GM12874 (cell line): ENCODE data around the gene HNRNPM.

Source experiments
- TF ChIP-seq, protein P1 (sequence below): IDR thresholded peaks from 2 replicates; pipeline ENCODE4 v1.5.1; 2011; ENCODE audit warnings: low read depth, mild to moderate bottlenecking, control low read depth, low read length, moderate library complexity; ENCODE audit not compliant: insufficient read depth

Gene HNRNPM

DNA sequence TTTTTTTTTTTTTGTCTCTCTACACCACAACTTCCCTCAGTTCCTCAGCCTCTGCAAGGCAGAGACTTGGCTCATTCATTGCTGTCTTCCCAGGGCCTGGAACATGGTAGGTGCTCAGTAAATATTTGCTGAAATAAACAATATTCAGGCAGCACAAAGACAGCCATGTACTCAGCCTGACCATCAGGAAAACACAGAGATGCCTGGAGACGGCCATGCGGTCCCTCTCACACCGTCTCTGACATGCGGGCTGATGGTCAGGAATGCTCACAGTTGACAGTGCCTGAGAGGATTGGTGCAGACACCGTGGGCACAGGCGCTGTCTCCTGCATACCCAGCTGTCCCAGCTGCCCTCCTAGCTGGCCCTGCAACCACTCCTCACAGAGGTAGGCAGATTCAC, 56.7 kb downstream of the HNRNPM start:
- TF ChIP-seq, protein P1, sequence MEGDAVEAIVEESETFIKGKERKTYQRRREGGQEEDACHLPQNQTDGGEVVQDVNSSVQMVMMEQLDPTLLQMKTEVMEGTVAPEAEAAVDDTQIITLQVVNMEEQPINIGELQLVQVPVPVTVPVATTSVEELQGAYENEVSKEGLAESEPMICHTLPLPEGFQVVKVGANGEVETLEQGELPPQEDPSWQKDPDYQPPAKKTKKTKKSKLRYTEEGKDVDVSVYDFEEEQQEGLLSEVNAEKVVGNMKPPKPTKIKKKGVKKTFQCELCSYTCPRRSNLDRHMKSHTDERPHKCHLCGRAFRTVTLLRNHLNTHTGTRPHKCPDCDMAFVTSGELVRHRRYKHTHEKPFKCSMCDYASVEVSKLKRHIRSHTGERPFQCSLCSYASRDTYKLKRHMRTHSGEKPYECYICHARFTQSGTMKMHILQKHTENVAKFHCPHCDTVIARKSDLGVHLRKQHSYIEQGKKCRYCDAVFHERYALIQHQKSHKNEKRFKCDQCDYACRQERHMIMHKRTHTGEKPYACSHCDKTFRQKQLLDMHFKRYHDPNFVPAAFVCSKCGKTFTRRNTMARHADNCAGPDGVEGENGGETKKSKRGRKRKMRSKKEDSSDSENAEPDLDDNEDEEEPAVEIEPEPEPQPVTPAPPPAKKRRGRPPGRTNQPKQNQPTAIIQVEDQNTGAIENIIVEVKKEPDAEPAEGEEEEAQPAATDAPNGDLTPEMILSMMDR: no peak

DNA sequence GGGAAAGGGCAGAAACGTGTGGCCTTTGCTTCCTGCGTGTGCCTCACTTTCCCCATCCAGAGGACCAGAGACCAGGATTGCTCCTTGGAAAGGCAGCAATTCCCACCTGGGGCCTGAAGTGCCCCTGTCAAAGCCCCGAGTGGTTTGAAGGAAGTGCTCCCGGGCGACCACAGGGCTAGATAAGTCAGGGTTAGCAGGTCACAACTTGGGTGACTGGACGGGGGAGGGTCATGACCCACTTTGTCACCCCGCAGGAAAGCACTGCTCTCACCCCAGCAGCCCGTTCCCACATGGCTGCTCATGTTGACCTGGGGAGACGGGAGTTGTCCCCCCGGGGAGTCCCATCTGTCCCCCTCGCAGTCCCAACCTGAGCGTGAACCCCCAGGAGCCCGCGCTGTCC, 57.2 kb downstream of the HNRNPM start:
- TF ChIP-seq, protein P1: no peak

DNA sequence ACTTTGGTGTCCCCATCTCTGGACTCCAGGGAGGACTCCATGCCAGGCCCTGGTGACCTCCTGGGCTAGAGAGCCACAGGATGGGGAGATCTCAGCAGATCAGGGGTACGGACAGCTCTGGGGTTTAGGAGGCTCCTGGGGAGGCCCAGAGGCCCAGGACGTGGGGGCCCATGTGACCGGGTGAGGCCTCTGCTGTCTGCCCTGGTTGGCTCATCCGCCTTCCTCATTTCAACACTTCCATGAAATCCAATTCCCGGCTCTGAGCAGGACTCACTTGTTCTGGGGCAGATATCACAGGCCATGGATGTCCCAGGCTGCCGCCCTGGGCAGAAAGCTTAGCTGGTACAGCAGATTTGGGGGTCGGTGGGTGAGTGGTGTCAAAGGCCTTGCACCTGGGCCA, 58.7 kb downstream of the HNRNPM start:
- TF ChIP-seq, protein P1: no peak

DNA sequence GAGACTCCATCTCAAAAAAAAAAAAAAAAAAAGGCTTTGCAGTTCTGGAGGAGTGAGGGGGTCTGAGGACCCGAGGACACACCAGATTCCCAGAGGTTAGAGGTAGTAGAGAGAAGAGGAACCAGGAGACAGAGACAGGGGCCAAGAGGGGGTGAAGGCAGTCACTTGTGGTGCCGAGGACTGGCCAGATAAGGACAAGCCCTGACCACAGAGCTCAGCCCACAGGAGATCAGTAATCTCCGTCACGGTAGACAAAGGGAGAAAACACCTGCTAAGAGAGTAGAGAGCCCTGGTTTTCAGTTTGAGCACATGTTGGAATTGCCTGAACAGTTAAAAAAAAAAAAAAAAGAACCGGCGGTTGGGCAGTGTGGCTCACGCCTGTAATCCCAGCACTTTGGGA, 59.4 kb downstream of the HNRNPM start:
- TF ChIP-seq, protein P1: no peak

DNA sequence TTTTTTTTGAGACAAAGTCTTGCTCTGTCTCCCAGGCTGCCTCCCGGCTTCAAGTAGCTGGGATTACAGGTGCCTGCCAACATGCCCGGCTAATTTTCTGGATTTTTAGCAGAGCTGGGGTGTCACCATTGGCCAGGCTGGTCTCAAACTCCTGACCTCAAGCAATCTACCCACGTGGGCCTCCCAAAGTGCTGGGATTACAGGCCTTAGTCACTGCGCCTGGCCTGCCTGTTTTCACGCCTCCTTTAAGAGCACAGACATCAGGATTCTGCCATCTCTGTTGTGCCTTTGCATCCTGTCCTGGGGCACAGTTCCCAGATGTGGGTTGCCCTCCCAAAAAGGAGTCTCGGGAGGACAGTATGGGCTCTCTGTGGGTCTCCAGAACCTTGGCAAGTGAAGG, 60.1 kb downstream of the HNRNPM start:
- TF ChIP-seq, protein P1: no peak

DNA sequence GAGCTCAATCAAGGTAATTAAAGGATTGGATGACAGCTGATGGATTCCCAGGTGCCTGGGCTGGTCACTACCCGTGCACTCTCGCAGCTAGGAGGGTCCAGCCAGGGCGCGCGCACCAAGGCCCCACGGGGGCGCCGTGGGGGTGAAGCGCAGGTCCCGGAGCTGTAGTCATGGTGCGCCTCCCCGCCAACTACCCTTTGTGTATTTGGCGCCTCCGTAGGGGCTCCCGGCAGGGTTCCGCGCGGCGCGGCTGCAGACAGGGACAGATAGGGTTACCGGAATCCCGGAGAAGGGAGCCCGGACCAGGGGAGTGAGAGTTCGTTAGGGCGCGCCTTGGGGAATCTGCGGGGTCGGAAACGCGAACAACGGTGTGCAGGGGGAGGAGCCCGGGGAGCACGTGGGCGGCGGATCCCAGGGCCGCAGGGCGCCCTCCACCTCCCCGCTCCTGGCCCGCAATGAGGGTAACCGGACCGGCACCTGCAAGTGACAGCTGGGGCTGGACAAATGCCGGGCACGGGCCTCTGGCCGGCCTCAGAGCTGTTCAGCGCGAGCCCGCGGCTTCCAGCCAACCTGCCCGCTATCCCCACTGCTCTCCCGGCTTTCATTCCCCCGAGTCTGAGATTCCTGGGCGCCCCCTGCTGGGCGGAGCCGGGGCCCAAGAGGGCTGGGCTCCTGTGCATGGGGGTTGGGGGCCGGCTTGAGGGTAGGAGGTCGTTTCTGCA, 61.1 kb downstream of the HNRNPM start:
- TF ChIP-seq, protein P1: peak; percentile 91

DNA sequence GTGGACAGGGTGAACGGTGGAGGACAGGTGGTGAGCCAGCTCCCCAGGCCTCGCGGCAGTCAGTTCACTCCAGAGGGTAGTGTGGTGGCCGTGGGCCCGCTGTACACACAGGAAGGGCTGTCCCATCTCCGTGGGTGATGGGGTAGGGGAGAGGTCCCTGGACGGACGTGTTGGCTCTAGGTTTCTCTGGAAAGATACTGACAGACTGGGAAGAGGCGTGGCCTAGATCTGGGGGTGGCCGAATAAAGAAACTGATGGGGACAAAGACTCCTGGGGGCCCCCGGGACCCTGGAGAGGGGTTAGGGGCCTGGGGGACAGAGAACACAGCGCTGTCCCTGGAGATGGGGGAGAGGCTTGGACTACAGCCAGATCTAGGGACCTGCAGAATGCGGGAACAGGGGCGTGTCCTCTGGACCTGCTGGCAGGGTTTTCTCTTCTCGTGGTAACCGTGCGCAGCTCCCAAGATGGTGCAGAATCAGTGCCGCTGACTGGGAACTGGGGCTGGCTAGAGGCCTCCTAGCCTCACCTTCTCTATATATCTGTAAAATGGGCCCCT, 61.7 kb downstream of the HNRNPM start:
- TF ChIP-seq, protein P1: no peak
